HG03280 (cell line): ENCODE data around the gene GFRAL.
"Not testable (repeated sequence)": the region's sequence is repeated elsewhere in the genome, so short reads cannot be mapped to it uniquely, and the experiment has no call there.

ENCODE experiments used
- ATAC-seq: cut with Tn5 transposase; IDR thresholded peaks from one replicate; pipeline ENCODE4 v1.9.1; 2021; ENCODE audit warnings: mild to moderate bottlenecking, moderate library complexity; ENCODE audit not compliant: unreplicated experiment

Gene GFRAL

GRCh38 chr6:55327169-55327568 lies at the start of gene GFRAL:
Gene GFRAL (plus strand): TSS chr6:55327469. CDS start chr6:55327555, 86 bp downstream.
- ATAC-seq = no peak

- no peak for ATAC-seq
These were observed 49.6 kb upstream of the GFRAL start for GRCh38 chr6:55277646-55278045.

DNA sequence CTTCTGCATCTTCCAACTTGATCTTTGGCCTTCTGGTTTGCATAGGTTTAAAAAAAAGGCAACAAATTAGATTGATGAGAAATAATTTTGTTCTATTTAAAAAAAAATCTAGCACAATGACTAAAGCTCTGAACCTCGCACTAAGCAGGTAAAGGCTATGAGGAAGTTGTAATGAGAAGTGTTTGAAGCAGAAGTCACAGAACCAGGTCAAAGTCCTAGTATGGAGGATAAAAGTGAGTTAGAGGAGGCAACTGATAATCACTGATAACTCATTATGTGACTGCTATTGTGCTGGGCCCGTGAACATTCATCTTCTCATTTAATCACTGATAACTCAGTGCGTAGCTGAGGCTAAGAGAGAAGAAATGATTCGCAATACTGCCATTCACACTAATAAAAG lies 46.1 kb upstream of the GFRAL start:
- no peak for ATAC-seq

GRCh38 chr6:55282115-55282514 lies 45.2 kb upstream of the GFRAL start:
- ATAC-seq = no peak

- no peak for ATAC-seq
These were observed 40.4 kb upstream of the GFRAL start for GRCh38 chr6:55286824-55287223.

DNA sequence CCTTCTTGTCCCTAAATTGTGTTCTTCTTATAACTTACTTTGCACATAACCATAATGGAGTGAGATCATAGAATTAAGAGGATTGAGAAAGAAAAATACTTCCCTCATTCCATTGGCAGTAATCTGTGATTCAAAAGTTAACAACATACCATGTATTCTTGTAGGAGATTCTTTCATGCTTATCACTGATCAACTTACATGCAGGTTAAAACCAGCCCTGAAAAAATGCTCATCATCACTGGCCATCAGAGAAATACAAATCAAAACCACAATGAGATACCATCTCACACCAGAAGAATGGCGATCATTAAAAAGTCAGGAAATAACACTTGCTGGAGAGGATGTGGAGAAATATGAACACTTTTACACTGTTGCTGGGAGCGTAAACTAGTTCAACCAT lies 36.5 kb upstream of the GFRAL start:
- no peak for ATAC-seq

GRCh38 chr6:55293116-55293515 lies 34.2 kb upstream of the GFRAL start:
- no peak for ATAC-seq

- ATAC-seq = not testable (repeated sequence)
These were observed 30.1 kb upstream of the GFRAL start for GRCh38 chr6:55297214-55297613.

- ATAC-seq = no peak
These were observed 27.8 kb upstream of the GFRAL start for GRCh38 chr6:55299286-55299985.

GRCh38 chr6:55304747-55305146 lies 22.5 kb upstream of the GFRAL start:
- ATAC-seq = no peak

DNA sequence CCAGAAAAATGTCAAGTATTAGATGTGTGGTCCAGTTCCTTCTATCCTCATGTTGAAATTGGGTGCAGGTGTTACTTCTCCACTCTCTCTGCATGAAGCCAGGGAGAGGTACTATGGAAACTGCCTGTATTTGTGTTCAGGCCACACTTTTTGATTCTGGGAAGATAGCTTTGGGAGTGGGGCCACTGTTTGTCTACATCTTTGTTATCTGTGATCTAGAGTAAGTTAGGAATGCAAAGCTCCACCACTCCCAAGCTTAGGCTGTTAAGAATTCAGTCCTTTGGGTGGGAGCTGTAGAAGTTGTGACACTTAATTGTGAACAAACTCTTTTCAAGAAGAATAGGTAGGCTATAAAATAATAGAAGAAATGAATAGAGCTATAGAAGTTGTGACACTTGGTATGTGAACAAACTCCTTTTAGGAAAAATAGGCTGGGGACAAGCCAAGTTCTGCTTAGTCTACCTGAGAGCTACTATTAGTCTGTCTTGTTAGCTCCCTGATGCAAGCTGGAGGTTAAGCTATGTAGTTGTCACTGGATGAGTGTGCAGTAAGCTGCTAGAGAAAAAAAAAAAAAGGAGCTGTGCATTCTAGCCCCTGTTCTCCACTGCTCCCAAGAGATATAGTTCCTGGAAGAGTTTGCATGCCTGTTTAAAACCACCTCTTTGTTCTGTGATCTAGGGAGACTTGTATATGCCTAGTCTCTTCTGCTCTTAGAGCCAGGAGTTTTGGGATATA lies 7.1 kb upstream of the GFRAL start:
- no peak for ATAC-seq

- no peak for ATAC-seq
These were observed 6.6 kb upstream of the GFRAL start for GRCh38 chr6:55320696-55321086.

- ATAC-seq = no peak
These were observed 49.9 kb downstream of the GFRAL start for GRCh38 chr6:55377150-55377549.

DNA sequence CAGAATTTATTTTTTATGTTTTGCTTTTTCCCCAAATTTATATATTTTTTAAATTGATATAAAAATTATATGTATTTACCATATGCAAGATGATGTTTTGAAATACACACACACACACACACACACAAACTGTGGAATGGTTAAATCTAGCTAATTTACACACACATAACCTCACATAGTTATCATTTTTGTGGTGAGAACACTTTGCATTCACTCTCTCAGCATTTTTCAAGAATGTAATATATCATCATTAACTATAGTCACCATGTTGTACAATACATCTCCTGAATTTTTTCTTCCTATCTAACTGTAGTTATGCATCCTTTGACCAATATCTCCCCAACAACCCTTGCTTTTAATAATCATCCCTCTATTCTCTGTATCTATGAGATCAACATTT lies 52.2 kb downstream of the GFRAL start:
- ATAC-seq = no peak

GRCh38 chr6:55379895-55380294 lies 52.6 kb downstream of the GFRAL start:
- ATAC-seq = no peak

- ATAC-seq = no peak
These were observed 60.9 kb downstream of the GFRAL start for GRCh38 chr6:55388211-55388610.

DNA sequence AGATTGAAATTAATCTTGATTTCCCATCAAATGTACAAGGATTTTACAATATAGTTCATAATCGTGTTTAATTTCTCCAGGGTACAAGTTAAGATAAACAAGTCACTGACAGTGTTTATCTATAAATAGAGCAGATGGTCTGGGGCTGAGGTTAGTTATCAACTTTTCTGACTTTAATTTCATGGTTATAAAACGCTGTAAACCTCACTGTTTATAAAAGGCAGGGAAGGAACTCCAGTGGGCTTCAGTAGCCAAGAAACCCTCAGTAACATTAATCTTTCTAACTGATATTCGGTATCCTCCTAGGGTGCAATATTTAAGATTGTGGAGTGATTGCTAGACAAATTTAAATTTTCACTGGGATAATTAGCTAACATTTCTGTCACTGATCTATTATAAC lies 68.6 kb downstream of the GFRAL start:
- ATAC-seq = no peak

DNA sequence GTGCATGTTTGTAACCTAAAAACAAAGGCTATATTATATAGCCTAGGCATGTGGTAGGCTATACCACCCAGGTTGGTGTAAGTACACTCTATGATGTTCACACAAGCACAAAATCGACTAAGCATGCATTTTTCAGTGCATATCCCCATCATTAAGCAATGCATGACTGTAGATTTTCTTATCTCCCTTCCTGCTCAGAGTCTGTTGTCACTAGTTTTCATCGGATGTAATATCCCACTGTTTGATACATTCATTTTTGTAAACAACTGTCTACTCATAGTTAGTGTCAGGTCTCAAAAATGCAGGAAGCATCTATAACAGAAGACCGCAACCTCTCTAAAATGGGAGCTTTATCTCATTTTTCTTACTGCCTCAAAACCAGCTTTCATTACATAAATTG lies 70.7 kb downstream of the GFRAL start:
- ATAC-seq = no peak

DNA sequence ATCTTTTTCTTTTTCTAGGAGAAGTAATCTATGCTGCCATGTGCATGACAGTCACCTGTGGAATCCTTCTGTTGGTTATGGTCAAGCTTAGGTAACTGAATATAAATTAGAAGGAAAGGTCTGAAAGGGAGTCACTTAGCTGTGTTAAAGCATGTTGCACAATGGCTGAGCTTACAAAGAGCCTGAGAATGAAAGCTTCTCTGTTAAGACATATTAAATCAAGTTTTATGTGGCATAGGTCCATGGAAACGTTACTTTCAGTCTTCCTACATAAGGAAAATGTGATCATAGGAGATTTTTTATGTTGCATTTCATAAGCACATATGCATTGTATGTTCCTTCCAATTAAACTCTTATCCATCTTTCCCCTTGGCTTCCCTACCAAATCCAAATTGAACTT lies 72.1 kb downstream of the GFRAL start:
- ATAC-seq = no peak

GRCh38 chr6:55405474-55406235 lies 78.4 kb downstream of the GFRAL start:
- no peak for ATAC-seq

DNA sequence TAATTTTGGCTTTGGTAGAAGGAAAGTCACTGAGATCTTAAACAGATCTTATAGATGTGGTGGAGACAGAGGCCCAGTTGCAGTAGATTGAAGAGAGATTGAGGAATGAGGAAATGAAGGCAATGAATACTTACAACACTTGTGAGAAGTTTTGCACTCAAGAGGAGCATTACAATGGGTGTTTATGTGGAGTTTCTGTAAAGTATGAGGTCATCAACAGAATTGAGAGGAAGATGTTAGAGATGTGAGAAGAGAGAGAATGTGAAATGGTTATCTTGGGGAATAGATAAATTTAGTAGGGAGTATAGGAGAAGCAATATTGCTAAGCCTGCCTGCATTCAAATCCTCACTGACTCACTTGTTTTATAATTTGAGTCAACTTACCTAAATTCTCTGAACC lies 83.4 kb downstream of the GFRAL start:
- ATAC-seq = no peak

GRCh38 chr6:55423933-55424332 lies 96.7 kb downstream of the GFRAL start:
- ATAC-seq = no peak
